Measurements from ENCODE around the gene AOPEP.

AOPEP gene

DNA sequence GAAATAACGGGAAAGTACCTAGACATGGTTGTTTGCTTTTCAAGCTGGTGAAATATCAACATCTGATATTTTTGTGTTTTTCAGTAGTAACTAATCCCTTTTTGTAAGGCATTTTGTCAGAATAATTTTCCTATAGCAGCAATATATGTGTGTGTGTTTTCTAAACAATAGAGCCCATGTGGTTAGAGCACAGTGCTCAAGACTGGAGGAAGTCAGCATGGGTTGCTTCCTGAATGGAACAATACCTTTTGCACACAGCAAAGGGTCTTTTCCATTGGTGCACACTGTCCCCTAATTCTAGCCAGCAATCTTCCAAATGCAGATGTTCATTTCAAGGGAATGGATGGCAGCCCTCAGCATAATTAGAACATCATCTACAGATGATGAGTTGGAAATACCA lies 270.1 kb downstream of the AOPEP start:
- FAIRE-seq (no peak), DNase-seq (ENCODE audit: insufficient read length, low spot score) (no peak)
- no peak for TF ChIP-seq POLR2A (IDR thresholded peaks at IDR 0.05; ENCODE audit: low read depth, low read length)

GRCh38 chr9:94997727-94998126 lies 271.2 kb downstream of the AOPEP start:
- no peak for TF ChIP-seq POLR2A (IDR thresholded peaks at IDR 0.05; ENCODE audit: low read depth, low read length)
- no peak for FAIRE-seq
- DNase-seq (ENCODE audit: insufficient read length, low spot score): no peak

GRCh38 chr9:94999832-95000231 lies 273.3 kb downstream of the AOPEP start:
- FAIRE-seq (no peak), DNase-seq (ENCODE audit: insufficient read length, low spot score) (no peak)
- TF ChIP-seq POLR2A (IDR thresholded peaks at IDR 0.05; ENCODE audit: low read depth, low read length): no peak

GRCh38 chr9:95000821-95001220 lies 274.3 kb downstream of the AOPEP start:
- no peak for TF ChIP-seq POLR2A (IDR thresholded peaks at IDR 0.05; ENCODE audit: low read depth, low read length)
- FAIRE-seq: no peak
- DNase-seq (ENCODE audit: insufficient read length, low spot score): no peak

DNA sequence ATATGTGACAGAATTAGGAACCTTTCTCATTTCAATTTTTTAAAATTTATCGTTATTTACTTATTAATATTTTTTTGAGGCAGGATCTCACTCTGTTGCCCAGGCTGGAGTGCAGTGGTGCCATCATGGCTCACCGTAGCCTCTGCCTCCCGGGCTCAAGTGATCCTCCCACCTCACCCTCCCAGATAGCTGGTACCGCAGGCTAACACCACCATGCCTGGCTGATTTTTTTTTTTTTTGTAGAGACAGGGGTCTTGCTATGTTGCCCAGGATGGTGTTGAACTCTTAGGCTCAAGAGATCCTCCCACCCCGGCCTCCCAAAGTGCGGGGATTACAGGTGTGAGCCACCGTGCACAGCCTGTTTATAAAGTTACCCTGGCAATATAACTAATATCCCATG lies 275.2 kb downstream of the AOPEP start:
- no peak for TF ChIP-seq POLR2A (IDR thresholded peaks at IDR 0.05; ENCODE audit: low read depth, low read length)
- DNase-seq (ENCODE audit: insufficient read length, low spot score): no peak
- no peak for FAIRE-seq

DNA sequence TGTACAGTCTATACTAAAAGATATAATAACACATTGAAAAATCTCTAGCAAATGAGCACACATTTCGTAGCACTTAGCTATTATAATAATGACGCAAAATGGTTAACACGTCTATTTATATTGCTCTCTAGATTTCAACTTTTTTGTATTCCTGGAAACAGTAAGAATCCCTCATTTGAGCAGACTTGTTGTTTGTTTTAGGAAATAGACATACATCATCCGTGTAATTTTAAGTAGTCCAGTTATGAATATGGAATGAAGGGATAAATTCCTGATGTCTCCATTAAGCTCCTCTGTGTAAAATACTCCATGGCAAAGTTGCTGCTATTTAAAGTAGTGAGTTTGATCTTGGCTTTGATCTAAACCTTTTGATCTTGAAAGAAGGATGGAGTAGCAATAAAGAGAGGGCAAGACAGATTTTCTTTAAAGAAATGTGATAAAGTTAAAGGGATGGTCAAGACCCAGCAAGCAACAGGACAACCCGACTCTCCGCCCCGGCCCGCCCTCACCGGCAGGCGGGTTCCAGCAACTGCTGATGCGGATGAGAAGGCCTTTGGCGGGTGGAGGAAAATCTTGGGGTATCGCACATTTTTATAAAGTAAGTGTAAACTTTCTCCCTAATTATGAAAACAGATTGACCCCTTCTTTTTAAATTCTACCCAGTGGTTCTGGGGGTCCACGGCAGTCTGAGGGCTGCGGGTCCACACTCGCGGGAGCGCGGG lies 277.4 kb downstream of the AOPEP start:
- no peak for TF ChIP-seq POLR2A (IDR thresholded peaks at IDR 0.05; ENCODE audit: low read depth, low read length)
- FAIRE-seq (peak; percentile 97), DNase-seq (ENCODE audit: insufficient read length, low spot score) (peak; percentile 92)

GRCh38 chr9:95004411-95005277 lies 278.1 kb downstream of the AOPEP start:
- FAIRE-seq (no peak), DNase-seq (ENCODE audit: insufficient read length, low spot score) (peak; percentile 70)
- TF ChIP-seq POLR2A (IDR thresholded peaks at IDR 0.05; ENCODE audit: low read depth, low read length): peak; percentile 50; the same call in 1 of the 2 replicates

DNA sequence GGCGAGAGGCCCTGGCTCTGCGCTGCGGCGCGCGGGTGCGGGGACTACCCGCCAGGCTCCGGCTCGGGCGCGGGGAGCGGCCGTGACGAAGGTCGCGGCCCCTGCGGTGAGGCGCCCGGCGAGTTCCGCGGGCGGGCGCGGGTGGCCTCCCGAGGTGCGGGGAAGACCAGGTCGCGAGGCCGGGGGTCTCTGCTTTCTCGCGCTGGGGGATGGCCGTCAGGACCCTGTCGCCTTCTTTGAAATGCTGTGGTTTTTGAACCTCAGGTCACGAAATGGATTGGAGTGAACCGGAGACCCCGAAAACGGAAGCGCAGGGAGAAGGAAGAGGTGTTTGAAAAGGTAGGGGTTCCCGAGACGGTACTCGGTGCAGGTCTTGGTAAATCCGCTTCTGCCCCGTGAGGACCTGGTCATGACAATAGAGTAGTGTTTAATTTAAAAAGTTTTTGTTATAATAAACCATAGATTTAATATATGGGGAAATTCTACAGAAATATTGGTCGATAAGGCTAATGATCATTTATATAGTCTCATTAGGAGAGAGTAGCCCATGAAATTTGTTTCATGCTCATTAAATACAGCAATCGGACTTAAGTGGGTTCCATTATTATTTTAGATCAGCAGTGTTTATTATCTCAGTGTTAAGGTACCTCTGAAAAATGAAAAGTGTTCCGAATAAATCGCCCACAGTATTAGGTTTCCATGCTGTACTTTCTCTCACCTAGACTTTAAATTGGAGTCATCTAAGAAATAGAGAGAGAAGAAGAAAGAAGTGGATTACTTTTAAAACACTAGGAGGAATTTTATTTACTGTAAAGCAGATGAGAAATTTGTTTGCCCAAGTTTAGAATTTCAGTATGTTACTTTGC lies 279.0 kb downstream of the AOPEP start:
- FAIRE-seq (no peak), DNase-seq (ENCODE audit: insufficient read length, low spot score) (no peak)
- TF ChIP-seq POLR2A (IDR thresholded peaks at IDR 0.05; ENCODE audit: low read depth, low read length): 0 out of 2 replicates have a peak, but pooled peaks have one; percentile 1

DNA sequence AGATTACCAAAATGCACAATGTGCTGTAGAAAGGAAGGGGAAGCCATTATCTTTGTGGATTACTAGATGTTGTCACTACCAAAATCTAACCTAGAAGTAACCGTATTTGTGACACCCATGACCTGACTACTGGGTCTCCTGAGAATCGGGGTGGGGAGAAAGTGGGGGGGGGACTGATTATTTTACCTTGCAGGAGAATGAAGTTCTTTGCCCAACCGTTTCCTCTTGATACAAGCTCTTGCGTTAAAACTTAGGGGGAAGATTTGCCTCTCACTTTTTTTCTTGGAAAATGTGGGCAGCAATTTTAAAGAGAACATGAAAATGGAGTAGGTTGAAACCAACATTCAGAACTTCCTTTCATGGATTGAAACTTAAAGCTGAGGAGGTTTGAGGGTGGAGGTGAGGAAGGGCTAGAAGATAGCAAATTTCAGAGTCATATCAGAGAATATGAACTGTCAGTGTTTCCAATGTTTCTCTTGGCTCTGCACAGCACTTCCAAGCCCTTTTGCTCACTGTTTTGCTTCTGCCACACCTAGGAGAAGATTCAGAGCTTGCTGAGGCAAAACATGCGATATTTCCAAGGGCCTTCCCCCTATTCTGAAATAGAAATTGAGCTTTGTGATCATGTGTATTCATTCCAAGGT lies 280.8 kb downstream of the AOPEP start:
- FAIRE-seq (peak; percentile 87), DNase-seq (ENCODE audit: insufficient read length, low spot score) (no peak)
- no peak for TF ChIP-seq POLR2A (IDR thresholded peaks at IDR 0.05; ENCODE audit: low read depth, low read length)

- DNase-seq (ENCODE audit: insufficient read length, low spot score): no peak
- FAIRE-seq: peak; percentile 76
- TF ChIP-seq POLR2A (IDR thresholded peaks at IDR 0.05; ENCODE audit: low read depth, low read length): no peak
Observed at GRCh38 chr9:95008151-95008771, 281.8 kb downstream of the AOPEP start.

GRCh38 chr9:95009459-95009858 lies 283.0 kb downstream of the AOPEP start:
- FAIRE-seq (peak; percentile 41), DNase-seq (ENCODE audit: insufficient read length, low spot score) (no peak)
- no peak for TF ChIP-seq POLR2A (IDR thresholded peaks at IDR 0.05; ENCODE audit: low read depth, low read length)

- TF ChIP-seq POLR2A (IDR thresholded peaks at IDR 0.05; ENCODE audit: low read depth, low read length): no peak
- FAIRE-seq: peak; percentile 33
Observed at GRCh38 chr9:95010431-95010838, 283.9 kb downstream of the AOPEP start.

More at GRCh38 chr9:95010431-95010838, 283.9 kb downstream of the AOPEP start:
- DNase-seq (ENCODE audit: insufficient read length, low spot score): no peak
